NCI-H526 treated with DMSO at 0.1 percent for 48 hours (cell line): ENCODE measurements around the gene SLC33A1.
A peak's percentile ranks its signal among the peaks of the same experiment; 100 is the strongest.
"Not testable (repeated sequence)": the region's sequence is repeated elsewhere in the genome, so short reads cannot be mapped to it uniquely, and the experiment has no call there.

ENCODE experiments used
- DNase-seq: peaks from one replicate; lab custom pipeline; 2025; lab: John Stamatoyannopoulos, UW

The SLC33A1 gene

DNA sequence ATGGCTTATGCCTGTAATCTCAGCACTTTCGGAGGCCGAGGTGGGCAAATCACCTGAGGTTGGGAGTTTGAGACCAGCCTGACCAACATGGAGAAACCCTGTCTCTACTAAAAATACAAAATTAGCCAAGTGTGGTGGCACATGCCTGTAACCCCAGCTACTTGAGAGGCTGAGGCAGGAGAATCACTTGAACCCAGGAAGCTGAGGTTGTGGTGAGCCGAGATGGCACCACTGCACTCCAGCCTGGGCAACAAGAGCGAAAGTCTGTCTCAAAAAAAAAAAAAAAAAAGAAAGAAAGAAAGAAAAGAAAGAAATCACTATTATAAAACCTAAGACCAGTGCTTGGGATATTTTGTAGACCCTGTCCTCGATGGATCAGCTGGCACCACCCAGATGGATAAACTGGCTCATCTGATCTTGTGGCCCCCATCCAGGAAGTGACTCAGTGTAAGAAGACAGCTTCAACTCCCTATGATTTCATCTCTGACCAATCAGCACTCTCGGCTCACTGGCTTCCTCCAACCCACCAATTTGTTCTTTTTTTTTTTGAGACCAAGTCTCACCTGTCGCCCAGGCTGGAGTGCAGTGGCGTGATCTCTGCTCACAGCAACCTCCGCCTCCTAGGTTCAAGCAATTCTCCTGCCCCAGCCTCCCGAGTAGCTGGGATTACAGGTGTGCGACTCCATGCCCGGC lies 8.2 kb upstream of the SLC33A1 start:
- not testable (repeated sequence) for DNase-seq

DNA sequence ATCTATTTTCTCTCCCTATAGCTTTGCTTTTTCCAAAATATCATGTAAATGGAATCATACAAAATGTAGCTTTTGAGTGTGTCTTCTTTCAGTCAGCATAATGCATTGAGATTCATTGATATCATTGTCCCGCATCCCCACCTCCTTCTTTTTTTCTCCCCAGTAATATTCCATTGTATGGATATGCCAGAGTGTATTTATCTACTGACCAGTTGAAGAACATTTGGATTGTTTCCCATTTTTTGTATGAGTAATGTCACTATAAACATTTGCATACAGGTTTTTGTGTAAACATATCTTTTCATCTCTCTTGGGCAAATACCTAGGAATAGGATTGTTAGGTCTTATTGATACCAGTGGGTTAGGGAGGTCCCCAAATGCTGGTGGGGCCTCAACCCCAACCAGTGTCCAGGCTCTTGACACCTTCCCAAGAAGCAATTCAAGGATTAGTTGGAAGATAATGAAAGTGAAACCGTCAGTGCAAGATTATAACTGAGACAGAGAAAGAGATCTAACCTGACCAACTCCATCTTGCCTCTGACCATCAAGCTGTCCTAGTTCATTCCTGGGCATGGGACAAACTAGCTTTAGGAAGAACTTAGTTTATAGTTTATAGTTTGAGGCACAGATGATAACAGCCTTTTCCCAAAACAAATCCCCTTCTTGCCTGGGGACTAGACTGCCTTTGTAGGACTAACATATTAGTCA lies 7.4 kb upstream of the SLC33A1 start:
- no peak for DNase-seq

DNA sequence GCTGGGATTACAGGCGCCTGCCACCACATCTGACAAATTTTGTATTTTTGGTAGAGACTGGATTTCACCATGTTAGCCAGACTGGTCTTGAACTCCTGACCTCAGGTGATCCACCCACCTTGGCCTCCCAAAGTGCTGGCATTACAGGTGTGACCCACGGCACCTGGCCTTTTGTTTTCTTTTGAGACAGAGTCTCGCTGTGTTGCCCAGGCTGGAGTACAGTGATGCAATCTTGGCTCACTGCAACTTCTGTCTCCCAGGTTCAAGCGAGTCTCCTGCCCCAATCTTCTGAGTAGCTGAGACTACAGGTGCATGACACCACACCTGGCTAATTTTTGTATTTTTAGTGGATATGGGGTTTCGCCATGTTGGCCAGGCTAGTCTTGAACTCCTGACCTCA lies 6.2 kb upstream of the SLC33A1 start:
- DNase-seq, result not testable (repeated sequence)

DNA sequence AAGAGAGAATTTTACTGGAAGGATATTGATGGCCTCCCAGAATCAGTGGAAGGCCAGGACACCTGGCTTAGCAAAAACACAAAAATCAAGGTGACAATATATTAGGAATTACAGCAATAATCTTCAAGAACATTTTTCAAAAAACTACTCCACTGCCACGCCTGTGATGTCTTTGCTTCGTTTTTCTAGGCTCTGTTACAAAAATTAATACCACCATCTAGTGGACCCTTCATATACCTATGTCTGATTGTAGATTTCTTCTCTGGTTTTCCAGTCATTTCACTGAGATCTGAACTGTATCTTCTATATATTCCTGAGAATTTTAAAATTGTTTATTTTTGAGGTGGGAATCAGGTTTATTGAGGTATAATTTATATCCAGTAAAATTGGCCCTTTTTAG lies 5.6 kb upstream of the SLC33A1 start:
- no peak for DNase-seq

DNA sequence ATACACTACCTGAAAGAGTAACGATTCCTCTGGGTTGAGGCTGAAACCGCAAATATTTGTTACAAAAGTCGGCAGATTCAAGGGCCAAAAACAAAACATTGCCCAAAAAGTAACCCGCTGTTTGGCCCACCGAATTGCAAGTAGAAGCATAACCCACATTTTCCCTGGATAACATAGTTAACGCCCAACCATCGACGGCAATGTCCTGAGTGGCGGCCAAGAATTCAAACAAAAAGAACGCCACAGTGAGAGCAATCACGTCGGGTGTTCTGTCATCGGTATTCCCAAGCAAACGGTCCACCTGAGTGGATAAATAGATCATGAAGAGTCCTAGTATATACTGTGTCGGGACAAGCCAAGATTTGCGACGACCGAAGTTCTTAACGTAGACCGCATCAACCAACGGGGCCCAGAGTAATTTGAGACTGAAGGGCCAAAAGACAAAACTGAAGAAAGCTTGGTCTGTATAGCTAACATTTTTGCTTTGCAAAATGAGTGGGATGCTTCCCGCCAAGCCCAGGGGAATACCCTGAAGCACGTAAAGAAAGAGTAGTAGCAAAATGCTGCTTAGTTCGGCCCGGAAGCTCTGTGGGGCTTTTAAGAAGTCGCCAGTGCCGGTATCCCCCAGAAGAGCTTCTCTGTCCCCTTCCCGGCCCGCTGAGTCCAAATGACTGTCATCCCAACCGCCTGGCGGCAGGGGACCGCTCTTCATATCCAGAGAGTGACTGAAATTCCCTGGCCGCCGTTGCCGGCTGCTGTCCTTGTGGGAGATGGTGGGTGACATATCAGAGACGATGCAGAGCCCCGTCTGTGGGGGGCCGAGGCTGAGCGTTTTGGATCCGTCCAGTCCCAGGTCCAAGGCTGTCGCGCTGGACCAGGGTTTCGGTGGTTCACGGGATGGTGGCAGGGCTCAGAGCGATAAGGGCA lies 750 bp downstream of the SLC33A1 start:
- DNase-seq, result no peak

DNA sequence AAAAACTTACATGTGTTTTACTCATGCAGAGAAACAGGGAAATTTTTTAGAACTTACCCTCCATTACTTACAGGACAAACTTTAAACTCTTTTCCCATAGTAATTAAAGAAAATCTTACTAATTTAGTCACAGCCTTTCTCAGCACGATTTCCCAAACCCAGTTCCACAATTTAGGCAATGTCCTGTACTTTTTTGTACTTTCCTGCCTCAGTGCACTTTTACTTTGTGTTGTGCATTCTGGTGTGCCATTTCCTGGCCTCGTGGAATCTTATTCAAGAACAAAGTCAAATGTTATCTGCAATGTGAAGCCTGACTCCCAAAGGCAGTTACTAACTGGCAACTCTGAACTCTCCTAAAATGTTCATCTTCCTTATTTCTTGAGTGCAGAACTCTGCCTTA lies 1.9 kb downstream of the SLC33A1 start:
- no peak for DNase-seq

GRCh38 chr3:155849404-155849803 lies 4.8 kb downstream of the SLC33A1 start:
- not testable (repeated sequence) for DNase-seq

- no peak for DNase-seq
Observed at GRCh38 chr3:155847993-155848392, 6.2 kb downstream of the SLC33A1 start.

DNA sequence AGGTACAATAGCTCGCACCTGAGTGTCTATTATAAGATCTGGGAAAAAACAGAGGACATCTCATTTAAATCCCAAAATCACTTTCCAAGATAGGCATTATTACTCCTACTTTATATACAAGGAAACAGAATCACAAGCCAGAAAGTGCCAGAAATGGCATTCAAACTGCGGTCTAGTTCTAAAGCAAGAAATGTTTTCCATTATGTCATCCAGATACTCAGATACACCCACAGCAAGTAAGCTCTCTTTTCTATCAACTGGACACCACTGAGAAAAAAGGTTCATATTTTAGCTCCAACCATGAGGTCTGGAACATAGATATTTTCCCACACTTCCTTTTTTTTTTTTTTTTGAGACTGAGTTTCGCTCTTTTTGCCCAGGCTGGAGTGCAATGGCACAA lies 8.1 kb downstream of the SLC33A1 start:
- DNase-seq, result no peak

DNA sequence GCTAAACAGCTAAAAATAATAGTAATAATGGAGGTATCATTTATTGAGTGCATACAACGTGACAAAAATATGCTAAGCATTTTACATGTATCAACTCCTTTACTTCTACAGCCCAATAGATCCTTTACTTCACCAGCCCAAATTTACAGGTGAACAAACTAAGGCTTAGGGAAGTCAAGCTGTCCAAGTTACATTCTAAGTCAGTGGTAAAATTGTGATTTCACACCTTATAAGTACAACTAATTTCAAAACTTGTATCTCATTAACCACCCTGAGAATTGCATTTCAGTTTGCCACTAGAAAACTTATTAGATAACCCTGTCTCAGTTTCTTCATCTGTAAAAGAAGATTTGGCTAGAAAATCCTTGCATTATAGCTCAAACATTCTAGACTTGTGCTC lies 10.7 kb downstream of the SLC33A1 start:
- DNase-seq, result no peak

DNA sequence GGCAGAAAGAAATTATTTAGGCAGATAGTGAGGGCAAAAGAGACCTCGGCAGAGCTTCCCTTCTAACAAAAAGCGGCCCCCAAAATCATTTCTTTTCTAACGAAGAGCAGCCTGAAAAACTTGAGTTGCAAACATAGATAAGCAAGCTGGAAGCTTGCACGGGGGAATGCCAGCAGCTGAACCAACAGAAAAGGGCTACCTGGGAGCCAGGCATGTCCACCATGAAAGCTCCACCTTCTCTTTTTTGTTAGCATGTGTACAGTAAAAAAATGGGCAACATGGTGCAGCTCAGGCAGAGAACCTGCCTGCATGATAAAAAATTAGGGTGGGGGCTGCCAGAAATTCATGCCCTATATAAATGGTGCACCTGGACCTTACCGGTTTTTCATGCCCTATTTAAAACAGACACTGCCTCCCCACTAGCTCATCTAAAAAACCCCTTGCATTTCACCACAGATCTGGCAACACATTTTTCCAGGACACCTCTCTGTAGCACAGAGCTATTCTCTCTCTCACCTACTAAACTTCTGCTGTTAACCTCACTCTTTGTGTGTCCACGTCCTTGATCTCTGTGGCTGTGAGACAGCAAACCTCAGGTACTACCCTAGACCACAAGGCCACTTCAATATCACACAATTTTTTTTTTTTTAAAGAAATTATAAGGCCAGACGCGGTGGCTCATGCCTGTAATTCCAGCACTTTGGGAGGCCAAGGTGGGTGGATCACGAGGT lies 18.7 kb downstream of the SLC33A1 start:
- no peak for DNase-seq

- DNase-seq, result not testable (repeated sequence)
Observed at GRCh38 chr3:155828490-155829098, 25.6 kb downstream of the SLC33A1 start.

DNA sequence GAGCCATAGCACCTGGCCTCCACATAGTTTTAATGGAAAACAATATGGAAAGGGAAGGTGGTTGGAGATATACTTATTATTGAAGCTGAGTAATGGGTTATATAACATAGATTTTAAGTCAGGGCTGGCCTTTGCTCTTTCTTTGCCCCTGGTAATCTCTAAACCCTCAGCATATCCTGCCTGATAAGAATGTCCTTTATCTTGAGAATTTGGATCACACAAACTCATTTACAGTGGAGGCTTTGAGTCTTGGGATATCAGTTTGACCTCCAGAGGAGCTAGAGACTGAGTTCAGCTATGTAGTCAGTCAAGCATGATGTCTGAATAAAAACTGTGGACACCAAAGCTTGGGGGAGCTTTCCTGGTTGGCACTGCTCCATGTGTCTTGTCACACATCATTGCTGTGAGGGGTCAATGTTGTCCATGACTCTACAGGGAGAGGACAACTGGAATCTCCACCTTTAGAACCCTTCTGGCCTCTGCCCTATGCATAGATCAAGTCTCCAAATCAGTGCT lies 39.1 kb downstream of the SLC33A1 start:
- DNase-seq, result no peak

DNA sequence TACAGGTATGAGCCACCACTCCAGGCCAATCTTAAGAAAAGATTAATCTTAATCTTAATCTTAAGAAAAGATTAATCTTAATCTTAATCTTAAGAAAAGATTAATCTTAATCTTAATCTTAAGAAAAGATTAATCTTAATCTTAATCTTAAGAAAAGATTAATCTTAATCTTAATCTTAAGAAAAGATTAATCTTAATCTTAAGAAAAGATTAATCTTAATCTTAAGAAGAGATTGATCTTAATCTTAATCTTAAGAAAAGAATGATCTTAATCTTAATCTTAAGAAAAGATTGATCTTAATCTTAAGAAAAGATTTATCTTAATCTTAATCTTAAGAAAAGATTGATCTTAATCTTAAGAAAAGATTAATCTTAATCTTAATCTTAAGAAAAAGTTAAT lies 41.0 kb downstream of the SLC33A1 start:
- not testable (repeated sequence) for DNase-seq

DNA sequence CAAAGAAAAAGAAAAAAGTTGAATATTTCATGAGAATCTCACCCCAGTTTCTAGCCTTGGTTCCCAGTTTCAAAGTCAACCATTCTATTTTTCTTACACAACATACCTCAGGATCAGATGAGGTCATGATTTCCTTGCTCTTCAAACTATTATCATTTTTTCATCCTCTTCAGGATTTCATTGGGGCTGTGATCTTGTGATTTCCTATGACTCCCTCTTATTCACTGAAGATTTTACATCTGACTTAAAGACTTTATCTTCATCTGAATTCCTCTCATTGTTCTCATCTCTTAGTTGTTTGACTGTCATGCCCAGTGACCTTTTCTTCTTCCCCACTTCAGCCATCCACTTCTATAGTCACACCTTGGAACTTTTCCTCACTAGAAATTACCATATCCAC lies 45.0 kb downstream of the SLC33A1 start:
- no peak for DNase-seq

GRCh38 chr3:155807823-155808222 lies 46.4 kb downstream of the SLC33A1 start:
- DNase-seq, result no peak

GRCh38 chr3:155805802-155806618 lies 48.2 kb downstream of the SLC33A1 start, which contains the start of gene C3orf33:
Gene C3orf33 (minus strand): TSS chr3:155806278. CDS start chr3:155806252, 26 bp downstream.
- DNase-seq, result peak; percentile 73

DNA sequence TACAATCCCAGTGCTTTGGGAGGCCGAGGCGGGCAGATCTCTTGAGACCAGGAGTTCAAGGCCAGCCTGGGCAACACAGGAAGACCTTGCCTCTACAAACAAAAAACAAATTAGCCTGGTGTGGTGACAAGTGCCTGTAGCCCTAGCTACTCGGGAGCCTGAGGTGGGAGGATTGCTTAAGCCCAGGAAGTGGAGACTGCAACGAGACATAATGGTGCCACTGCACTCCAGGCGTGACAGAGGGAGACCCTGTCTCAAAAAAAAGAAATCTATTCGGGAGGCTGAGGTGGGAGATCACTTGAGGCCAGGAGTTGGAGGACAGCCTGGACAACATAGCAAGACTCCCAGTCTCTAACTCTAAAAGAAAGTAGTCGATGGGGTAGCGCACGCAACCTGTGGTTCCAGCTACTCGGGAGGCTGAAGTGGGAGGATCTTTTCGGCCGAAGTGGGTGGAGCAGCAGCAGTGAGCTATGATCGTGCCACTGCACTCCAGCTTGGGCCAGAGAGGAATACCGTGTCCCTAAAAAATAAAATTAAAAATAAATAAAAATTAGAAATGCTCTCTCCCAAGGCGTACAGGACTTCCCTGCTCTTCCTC lies 48.9 kb downstream of the SLC33A1 start:
- no peak for DNase-seq

- DNase-seq, result no peak
Observed at GRCh38 chr3:155804323-155804722, 49.9 kb downstream of the SLC33A1 start.

GRCh38 chr3:155792532-155792931 lies 61.7 kb downstream of the SLC33A1 start:
- DNase-seq, result no peak
